ENCODE data around the gene FRS2. TPM values are rescaled to one million over a fixed set of nuclear protein-coding genes. Genes with fewer than 3 reads are reported as not detected.

FRS2 gene
- total and polyA plus RNA-seq, 9 of the 15 experiments (the other 6 are each of a cell fraction or from before 2014, with no cell fraction given): 1.0 to 9.1 (median 6.0) TPM

DNA sequence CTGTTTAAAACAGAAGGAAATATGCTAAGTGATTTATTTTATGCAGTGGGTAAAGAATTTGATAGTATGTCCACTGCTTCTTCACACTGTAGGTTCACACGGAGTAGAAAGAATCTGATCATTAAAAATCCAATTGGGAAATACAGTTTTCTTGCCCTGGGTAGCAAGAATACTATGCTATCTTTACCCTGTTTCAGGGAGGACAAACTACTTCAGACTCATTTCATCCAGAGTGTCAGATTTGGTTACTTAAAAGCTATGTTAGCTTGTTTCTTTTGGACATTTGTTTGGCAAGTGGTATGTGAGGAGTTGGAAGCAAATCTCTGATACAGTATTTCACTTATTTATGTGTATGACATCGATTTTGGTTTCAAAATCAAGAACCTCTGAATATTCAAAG is 4.3 kb downstream of the FRS2 start (continued):
- TF ChIP-seq SREBF1 (IDR thresholded peaks at IDR 0.05; ENCODE audit: borderline replicate concordance, low read depth, low read length) (no peak), EHMT2 (IDR thresholded peaks at IDR 0.05) (no peak), SIRT6 (IDR thresholded peaks at IDR 0.05; ENCODE audit: low read depth, low read length) (no peak), TRIM25 (IDR thresholded peaks at IDR 0.05; ENCODE audit: borderline replicate concordance) (no peak), ZNF609 (CRISPR knock-in tag; IDR thresholded peaks at IDR 0.05; ENCODE audit: borderline replicate concordance) (no peak), SIN3B (IDR thresholded peaks at IDR 0.05; ENCODE audit: low read depth) (no peak), NUFIP1 (IDR thresholded peaks at IDR 0.05; ENCODE audit: partially characterized antibody) (no peak)

Measured in K562 (cell line).